Germinal center (tissue), 1 donor: ENCODE data around the gene MAP4K3.

Source experiments
- DNase-seq: peaks from one replicate; pipeline ENCODE4 v3.0.0; 2012; ENCODE audit warnings: mixed read lengths, low spot score

Gene MAP4K3

DNA sequence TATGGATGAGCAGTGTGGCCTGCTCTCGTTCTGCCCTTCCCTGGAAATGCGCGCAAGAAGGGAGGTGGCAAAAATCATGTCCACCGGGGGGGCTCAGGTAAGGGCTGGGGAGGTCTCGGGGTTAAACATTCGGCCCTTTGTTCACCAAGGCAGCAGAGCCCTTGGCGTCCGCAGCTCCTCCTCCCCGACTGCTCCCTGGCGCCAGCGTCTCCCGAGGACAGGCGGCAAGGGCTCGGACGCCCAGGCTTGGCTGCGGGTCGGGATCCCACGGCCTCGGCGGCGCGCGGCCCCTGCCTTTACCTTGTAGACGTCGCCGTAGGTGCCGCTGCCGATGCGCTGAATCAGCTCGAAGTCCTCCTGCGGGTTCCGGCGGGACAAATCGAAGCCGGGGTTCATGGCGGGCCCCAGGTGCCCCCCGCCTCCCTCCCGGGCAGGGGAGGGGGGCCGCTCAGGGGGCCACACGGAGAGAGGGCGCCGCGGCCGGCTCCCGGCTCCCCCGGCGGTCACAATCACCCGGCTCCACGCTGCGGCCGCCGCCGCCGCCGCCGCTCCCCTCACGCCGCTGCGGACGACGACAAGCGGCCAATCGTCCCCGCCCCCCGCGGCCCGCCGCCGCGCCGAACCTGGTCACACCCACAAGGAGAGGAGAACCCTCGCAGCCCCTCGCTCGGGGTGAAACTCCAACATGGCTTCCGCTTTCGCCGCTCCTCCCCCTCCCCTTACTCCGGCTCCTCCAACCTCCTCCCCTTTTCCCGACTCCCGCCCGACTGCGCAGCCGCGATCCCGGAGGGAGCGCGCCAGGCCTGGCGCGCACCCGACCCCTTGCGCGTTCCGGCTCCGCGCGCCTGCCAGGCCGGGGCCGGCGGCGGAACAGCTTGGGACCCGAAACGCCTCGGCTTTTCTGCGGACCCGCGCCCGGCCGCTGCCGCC lies at the start of gene MAP4K3:
Gene MAP4K3, minus strand, starts transcription at position 694 of the 930 bp plus-strand sequence. Its CDS starts 298 bp downstream, at position 396.
- peak; percentile 87 for DNase-seq

DNA sequence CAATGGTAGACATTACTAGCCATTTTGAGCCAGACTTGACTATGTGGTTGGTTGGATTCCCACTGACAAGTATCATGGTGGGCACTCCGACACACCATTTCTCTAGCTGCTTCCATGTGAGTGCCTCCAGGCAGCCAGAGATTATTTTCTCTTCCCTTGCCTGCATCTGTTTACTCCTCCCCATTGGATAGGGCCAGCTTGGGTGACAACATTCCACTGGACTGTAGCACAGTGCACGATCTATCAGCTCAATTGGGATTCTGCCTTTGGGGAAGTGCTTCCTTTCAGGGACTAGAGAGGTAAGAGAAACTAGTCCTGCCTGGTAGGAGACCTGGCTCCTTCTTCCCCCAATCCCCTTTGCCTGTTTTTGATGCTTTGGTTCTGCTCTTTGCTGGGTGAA lies 49.0 kb upstream of the MAP4K3 start:
- DNase-seq = no peak

DNA sequence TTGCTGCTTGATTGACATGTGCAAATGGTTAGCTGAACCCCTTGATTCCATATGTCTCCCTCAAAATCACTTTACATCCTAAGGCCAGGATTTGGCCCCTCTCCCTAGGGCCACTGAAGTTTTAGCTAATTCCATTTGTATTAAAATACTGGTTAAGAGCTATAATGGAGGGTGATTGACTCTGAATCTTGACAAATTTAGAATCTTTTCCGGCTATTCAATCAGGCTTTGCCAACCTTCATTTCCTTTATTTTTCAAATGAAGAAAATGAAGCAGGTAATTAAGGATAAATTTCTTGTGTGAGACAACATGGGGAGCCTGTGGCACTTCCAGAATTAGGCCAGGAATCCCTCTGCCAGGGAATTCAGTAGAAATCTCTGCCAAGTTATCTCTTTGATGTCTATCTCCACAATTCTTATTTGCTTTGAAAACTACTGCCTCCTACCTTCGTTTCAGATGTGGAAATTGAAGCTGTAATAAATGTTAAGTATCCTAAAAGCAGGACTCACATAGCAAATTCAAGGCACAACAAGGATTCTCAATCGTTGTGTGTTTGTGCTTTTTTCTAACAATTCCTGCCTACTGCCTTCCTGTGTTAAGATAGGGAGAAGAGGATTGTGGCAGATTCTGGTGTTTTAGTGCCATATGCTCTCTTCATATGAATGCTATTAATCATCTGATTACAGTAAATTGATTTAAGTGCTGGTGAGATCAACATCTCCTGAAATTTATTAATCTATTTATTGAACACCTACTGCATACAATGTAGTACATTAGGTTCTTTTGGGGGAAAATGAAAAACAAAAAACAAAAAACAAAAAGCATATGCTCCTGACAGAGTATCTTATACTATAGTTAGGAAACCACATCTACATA lies 47.8 kb upstream of the MAP4K3 start:
- no peak for DNase-seq

DNA sequence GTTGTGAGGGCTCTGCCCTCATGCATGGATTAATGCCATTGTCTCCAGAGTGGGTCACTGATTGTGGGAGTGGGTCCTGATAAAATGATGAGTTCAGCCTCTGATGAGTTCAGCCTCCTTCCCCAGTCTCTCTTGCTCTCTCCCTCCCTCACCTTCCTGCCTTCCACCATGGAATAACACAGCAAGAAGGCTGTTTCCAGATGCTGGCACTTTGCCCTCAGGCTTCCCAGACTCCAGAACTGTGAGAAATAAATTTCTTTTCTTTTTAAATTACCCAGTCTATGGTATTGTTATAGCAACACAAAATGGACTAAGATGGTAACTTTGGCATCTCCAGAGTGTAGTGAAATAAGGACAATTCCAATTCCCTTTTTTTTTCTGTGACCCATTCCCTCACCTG lies 47.1 kb upstream of the MAP4K3 start:
- DNase-seq = no peak

DNA sequence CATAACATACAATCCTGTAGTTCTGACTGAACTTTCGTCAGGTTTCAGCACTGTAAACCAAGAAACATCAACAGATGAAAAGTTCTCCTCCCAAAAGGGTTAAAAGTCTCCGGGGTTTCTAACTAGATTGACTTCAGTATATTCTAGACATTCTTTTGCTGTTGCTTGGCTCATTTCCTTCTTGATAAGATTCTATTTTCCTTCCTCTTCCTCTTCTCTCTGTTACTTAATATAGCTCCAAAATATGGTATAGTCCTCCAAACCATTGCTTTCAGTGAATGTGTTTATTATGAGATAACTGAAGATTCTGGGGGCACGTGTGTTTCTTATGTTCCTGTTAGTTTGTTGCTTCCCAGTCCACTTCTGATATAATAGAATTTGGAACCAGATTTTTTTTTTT lies 46.4 kb upstream of the MAP4K3 start:
- no peak for DNase-seq

DNA sequence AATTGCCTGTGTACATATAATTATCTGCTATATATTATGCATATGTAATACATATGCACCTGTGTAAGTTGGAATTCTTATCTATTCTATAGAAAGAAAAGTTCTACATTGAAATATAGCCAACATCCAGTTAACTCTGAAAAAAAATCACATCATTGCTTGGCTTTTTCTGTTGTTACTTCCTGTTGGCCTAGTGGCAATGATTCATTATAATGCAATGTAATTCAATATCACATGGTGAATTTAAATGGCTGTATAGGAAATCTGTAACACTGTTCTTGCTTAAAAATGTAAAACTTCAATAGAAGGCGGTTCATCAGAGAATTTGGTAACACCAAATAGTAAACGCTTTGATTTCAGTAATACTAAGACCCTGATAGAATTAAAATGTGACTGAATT lies 44.5 kb upstream of the MAP4K3 start:
- DNase-seq = no peak

DNA sequence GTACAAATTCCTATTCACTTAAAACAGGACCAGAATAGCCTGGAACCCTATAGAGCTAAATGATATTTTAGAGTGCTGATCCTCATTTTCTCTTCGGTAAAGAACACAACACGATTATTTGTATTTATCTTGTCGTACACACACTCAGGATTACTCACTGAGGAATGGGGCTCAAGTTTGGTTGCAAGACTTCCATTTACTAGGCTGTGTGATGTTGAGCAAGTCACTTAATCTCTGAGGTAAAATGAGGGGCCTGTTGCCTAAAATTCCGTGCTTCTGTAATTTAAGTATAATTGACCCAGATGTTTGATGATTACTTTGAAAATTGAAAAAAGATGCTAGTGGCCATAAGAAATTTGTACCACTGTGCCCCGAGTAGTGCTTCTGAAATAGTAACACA lies 42.6 kb upstream of the MAP4K3 start:
- DNase-seq = no peak

DNA sequence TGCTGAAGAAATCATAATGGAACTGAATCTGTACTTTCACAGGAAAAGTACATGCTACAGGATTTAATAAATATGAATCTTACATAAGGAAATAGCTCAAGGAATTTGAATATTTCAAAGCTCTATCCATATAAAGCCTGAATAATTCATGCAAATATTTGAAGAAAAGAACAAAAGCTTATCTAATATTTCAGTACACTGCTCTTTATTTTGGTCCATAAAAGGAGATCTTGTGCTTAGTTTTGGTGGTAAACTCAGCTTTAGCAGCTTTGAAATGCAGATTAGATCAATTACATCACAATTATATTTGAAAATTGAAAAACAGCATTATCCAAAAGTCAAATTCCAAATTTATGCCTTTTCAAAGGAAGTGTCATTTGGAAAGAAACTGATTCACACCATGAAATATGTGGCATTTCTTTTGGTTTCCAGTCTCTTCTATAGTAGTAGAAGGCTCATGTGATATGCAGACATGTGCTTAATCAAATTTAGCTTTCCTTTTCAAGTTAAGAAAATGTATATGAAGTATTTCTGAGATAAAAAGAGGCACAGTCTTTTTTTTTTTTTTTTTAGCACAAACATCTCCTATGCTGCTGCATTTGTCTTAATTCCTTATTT lies 42.1 kb upstream of the MAP4K3 start:
- DNase-seq = no peak

DNA sequence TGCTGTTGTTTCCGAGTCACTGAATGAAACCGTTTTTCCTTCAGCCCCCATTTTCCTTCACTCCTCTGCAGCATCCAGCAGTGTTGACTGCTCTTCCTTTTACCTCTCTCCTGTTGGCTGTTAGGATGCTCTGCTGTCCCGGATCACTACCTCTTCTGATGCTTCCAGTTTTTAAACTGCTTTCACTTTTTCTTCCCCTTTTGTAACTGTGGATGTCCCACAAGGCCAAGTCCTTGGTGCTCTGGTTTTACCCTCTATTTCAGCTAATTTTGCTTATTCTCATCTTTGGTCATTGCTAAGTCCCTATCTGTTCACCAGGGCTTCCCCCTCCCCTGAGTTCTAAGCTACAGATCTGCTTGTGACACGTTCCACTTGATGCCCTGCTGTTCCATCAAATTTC lies 39.4 kb upstream of the MAP4K3 start:
- DNase-seq = peak; percentile 60

DNA sequence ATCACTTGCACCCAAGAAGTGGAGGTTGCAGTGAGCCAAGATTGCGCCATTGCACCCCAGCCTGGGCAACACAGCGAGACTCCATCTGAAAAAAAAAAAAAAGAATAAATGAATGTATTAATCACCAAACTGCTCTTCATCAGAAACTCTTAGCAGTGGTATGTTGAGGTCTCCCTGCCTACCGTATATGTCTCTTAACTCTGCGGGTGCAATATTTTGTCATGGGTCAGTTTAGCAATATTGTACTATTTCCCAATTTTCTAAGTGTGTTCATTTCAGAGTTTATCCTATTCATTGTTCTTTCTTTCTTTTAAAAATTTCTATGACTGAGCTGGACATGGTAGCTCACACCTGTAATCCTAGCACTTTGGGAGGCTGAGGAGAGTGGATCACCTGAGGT lies 37.9 kb upstream of the MAP4K3 start:
- no peak for DNase-seq

DNA sequence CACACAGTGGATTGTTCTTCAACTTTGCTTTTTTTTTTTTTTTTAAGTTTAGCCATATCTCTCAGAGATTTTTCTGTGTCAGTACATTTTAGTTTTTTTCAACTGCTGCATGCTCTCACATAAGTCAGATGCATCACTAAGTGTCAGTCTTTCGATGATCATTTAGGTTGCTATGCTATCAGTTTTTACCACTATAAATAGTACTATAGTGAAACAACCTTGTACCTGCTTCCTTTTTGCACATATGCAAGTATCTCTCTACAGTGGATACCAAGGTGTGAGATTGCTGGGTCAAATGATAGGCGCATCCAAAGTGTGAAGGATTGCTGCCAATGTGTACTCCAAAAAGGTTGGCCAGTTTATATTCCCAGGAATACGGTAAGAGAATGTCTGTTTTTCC lies 33.5 kb upstream of the MAP4K3 start:
- no peak for DNase-seq

DNA sequence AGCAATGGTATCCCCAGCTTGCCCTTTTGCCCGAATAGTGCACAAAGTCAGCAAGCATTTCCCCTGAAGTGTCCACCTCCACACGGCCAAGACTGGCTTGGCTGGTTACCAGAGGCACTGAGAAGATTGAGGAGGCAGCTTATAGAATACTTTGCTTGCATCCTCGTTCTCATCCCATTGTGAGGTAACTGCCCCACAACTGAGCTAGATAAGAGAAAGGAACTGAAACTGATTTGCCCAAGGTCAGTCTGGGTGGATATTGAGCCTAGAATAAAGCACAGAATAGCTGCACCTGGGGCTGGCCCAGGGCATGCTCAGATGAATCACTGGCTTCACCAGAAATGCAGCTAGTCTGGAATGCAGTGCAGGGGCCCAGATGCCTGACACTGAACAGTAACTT lies 32.7 kb upstream of the MAP4K3 start:
- DNase-seq = peak; percentile 69

DNA sequence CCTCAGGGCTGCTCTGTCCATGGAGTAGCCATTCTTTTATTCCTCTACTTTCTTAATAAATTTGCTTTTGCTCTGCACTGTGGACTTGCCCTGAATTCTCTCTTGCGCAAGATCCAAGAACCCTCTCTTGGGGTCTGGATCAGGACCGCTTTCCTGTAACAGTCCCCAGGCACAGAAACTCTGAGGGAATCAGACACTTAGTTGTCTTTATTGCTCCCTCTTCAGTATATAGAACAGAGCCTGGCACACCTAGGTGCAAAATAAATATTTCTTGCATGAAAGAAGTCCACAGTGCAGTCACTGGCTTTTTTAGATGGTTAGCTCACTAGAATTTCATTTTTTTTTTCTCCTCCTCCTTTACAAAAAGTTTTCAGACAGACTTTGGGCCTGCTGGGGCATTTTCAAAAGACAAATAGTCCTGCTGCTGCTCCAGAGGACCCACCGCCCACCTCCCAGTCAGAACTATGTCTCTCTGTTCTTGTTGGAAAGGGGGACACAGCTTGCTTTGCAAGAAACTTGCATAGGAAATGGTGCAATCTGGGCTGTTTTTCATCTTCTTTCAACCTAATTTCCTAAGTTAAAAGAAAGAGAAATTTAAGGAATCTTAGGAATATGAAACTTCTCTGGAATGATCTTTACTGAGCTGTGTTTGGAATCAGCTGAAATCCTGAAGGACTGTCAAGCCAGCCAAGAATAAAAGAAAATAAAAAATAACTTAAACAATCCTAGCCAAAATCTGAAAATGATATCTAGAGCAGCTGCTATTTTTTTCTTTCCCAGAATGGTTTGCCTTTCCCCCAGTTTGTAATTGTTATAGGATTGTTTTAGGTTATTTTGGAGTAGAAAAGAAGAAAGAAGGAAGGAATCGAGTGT lies 31.7 kb upstream of the MAP4K3 start:
- no peak for DNase-seq

DNA sequence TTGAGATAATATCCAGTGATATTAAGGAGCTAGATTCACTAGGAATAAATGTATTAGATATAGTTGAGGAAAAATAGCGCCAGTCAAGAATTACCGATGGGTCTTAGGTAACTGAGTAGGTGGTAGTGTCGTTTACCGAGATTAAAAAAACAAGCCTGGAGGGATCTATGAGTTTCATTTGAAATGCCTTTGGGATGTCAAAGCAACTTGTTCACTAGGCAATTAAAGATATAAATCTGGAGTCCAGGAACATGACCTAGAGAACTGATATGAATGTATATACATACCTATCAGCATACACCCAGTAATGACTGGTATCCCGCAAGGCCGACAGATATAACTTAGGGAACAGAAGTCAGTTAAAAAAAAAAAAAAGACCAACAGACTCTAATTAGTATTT lies 29.2 kb upstream of the MAP4K3 start:
- no peak for DNase-seq

DNA sequence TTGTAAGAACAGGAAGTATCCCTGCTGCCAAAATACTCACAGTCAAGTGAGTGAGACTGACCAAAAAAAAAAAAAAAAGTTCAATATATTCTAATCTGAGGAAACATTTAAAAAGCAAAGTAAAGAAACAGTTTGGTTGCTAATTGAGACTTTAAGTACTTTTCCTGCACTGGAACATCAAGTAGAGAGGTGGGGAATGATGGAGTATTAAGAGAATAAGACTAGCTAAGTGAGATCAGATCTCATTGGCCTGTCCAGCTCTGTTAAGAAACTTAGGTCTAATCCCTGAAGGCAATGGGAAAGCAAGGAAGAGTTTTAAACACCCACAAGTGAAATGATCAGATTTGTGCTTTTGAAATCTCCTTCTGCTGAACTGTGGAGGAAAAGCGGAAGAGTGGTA lies 27.8 kb upstream of the MAP4K3 start:
- DNase-seq = no peak

DNA sequence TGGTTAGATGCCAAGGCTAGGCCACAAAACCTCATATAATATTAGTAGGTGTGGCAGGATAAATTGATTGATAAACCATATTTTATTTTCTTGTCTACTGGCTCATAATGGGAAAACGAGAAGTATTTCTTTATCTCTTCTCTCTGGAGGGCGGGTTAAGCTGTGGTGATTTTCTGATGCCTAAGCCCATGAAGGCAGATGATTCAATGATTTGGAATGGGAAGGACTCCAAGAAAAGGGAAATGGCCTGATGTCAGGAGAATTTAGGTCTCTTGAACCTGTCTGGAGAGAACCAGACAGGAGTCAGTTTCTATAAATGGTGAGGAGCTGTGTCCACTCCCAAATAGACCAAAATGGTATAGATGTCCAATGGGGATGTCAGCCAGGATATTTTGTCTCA lies 18.7 kb upstream of the MAP4K3 start:
- DNase-seq = no peak

DNA sequence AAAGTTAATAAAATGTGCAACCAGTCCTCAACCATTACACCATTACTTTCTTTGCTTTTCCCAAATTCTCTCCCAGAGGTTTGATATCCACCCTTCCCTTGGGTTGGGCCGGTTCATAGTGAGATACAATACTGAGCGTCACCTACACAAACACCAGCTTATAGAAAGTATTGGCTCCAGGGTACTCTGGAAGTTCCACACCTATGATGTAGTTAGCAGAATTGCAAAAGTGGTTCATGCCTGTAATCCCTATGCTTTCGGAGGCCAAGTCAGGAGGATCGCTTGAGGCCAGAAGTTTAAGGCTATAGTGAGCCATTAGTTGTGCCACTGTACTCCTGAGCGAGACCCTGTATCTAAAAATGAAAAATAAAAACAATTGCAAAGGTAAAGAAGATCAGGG lies 15.3 kb upstream of the MAP4K3 start:
- no peak for DNase-seq

DNA sequence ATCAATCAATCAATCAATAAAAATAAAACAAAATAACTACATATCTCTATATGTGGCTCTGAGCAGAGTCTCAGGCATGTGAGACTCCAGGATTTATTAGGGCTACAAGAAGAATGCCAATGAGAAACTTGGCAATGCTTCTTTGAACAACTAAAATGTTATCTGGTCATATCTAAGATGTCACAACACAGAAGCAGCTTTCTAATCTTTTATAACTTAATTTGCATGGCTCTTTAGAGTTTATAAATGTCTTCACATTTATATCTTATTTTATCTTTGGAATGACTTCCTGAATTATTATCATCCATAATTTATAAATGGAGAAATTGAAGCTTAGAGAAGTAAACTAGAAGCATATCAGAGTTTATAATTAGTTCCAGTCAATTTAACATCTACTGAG lies 14.9 kb upstream of the MAP4K3 start:
- DNase-seq = no peak

DNA sequence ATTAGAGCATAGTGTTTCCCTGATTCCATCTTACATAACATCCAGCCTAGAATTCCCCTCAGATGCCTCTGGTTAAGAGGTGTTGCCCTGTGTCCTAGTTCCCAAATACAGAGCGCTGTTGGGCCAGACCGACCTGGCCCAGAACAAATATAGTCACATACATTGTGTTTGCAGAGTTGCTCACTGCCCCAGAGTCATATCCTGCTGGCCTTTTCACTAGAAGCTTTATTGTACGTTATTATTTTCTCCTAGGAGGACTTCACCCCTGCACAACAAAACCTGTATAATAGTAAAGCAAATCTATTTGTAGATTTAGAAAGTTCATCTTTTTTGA lies 11.1 kb upstream of the MAP4K3 start:
- DNase-seq = no peak

DNA sequence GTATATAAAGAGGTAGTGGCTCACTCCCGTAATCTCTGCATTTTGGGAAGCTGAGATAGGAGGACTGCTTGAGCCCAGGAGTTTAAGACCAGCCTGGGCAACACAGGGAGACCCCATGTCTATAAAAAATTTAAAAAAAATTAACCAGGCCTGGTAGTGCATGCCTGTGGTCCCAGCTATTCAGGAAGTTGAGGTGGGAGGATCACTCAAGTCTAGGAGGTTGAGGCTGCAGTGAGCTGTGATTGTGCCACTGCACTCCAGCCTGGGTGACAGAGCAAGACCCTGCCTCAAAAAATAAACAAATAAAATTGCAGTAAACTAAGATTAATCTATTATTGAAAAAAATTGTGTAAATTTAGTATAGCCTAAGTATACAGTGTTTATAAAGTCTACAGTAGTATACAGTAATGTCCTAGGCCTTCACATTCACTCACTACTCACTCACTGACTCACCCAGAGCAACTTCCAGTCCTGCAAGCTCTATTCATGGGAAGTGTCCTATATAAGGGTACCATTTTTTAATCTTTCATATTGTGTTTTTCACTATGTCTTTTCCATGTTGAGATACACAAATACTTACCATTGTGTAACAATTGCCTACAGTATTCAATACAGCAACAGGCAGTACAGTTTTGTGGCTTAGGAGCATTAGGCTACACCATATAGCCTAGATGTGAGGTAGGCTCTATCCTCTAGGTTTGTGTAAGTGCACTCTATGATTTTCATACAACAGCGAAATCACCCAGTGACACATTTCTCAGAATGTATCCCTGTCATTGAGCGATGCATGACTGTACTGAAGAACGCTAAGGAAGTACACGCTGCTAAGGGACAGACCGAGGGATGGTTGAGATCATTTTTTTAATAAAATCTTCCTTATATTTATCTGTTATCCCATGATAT lies 10.4 kb upstream of the MAP4K3 start:
- no peak for DNase-seq

DNA sequence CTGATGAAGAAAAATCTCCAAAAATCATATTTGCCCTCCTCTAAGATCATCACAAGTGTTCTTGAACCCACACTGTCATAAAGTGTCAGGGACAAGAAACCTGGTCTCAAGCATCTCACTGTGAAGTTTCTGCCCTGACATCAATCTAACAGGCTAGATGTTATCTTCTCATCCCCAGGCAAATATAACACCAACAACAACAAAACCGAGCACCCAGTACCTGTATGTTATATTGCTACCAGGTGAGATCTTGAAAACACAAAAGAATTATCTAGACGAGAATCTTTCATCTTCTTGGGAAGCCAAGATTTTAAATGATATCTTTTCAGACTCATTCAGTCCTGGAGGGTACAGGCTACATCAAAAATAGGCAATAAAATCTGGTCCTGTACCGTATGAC lies 8.8 kb upstream of the MAP4K3 start:
- no peak for DNase-seq
